ENCODE data around the gene FAM171A2. TPM values are rescaled to one million over a fixed set of nuclear protein-coding genes. Genes with fewer than 3 reads are reported as not detected.
"Not testable (repeated sequence)": the region's sequence is repeated elsewhere in the genome, so short reads cannot be mapped to it uniquely, and the experiment has no call there.

The FAM171A2 gene
- total RNA-seq, 1 donor from 2014 or later = 25.0 TPM

DNA sequence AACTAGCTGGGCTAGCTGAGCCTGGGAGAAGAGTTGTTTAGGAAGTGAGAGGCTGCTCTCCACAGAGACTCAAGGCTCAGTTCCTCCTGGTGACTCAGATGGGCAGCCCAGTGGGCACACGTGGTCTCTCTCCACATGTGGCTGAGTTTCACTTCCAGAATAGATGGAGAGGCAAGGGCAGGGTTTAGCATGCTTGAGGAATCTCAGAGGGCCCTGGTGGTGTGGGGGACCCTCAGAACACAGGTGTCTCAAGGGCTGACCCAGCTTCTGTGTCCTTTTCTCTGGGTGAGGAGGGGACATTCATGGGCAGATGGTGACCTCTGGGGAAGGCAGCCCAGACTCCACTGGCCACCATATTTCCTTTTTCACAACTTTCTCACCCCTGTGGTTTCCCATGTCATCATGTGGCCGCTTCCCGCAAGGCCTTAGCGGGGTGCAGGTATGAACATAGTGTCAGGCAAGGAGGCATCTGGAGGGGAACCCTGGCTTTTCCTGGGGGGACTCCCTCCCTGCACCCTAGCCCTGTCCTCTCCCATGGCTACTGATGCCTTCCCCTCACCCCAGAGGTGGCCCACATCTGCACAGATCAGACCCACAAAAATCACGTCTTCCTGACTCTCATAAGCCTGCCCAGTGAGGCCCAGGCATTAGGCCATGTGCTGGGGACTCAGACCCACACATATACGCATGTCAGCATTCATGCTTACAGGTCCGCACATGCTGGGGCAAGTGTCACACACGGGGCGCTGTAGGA is 15.2 kb downstream of the FAM171A2 start:
- no peak for DNase-seq (ENCODE audit: extremely low read depth, low read depth, low spot score)

GRCh38 chr17:44347206-44348055 is 16.2 kb downstream of the FAM171A2 start:
- not testable (repeated sequence) for DNase-seq (ENCODE audit: extremely low read depth, low read depth, low spot score)

DNA sequence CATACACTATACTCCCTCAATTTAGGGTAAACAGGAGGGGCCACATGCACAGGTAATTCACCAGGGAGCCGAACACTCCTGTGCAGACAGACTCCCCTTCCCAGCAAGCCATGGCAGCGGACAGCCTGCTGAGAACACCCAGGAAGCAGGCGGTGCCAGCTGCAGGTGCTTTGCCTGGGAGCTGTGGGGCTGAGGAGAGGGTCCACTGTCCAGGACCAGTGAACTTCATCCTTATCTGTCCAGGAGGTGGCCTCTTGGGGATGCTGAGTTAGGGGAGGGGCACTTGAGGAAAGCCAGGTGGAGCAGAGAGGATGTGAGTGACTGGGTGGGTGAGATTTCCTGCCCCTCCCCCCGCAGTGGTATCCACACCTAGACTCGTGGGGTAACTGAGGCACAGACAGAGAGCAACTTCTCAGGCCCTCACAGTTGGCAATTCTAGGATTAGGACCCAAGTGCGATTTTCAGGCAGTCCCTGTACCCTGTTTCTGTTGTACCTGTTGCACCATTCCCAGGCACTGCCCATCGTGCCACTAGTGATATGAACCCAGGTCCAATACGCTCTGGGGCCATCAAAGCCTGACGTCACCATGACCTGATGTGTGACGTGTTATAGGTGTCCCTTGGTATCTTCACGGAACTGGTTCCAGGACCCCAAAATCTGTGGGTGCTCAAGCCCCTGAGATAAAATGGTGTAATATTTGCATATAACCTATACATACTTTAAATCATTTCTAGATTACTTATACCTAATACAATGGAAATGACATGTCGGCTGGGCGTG is 17.4 kb downstream of the FAM171A2 start:
- no peak for DNase-seq (ENCODE audit: extremely low read depth, low read depth, low spot score)

GRCh38 chr17:44345454-44346026 is 18.1 kb downstream of the FAM171A2 start:
- DNase-seq (ENCODE audit: extremely low read depth, low read depth, low spot score) = no peak

DNA sequence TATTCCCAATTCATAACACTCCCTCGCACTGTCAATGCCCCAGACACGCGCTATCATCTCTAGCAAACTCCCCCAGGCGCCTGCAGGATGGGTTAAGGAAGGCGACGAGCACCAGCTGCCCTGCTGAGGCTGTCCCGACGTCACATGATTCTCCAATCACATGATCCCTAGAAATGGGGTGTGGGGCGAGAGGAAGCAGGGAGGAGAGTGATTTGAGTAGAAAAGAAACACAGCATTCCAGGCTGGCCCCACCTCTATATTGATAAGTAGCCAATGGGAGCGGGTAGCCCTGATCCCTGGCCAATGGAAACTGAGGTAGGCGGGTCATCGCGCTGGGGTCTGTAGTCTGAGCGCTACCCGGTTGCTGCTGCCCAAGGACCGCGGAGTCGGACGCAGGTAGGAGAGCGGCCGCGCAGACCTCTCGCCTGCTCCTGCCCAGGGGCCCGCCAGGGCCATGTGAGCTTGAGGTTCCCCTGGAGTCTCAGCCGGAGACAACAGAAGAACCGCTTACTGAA is 18.7 kb downstream of the FAM171A2 start, which contains the start of gene GRN:
Gene GRN (plus strand): TSS at position 364 of the 515 bp plus-strand sequence. CDS start 3,863 bp downstream, outside the sequence.
- peak; percentile 90 for DNase-seq (ENCODE audit: extremely low read depth, low read depth, low spot score)

DNA sequence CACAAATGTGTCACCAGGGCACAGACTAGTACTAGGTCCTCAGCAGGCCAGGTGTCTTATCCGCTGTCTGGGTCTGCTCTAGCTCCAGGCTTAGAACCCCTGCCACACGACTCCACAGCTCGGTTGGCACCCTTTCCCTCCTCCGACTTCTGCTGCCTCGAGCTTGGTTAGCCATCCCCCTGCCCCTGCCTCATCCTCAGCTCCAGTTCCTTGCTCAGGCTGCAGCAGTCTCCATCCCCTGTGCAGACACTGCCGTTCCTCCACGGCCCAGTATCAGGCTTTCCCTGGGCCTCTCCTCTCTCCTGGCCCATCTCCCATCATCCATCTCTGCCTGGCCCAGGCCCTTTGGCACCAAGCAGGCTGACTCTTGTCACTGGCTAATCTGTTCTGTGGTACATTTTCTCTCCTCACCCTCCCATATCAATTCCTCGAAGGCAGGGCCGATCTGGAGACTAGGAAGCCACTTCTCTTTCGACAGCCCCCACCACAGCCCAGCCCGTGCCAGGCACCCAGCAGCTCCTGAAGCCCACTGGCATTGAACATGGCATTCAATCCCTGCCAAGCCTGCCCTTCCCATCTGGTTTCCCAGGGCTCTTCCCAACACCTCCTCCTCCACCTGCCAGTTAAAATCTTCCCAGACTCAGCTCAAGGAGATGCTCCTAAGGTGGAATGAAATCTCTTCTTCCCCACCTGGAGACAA is 20.0 kb downstream of the FAM171A2 start:
- DNase-seq (ENCODE audit: extremely low read depth, low read depth, low spot score) = no peak

DNA sequence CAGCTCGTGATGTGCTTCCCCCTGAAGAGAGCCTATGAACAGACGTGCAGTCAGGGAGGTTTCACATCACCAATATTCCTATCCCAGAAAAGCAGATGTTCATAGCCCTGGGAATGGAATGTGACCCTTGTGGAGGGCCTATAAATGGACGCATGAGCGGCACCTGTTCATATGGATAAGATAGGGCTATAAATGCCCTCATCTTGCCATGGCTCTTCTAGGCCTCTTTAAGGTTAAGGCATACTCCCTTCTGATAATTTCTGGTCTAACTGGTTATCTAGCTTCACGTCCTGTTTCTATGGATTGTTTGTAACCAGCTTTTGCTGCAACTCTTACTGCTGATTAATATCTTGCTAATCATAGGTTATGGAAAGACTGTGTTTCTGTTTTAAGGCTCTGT is 23.1 kb downstream of the FAM171A2 start:
- DNase-seq (ENCODE audit: extremely low read depth, low read depth, low spot score) = not testable (repeated sequence)

- no peak for DNase-seq (ENCODE audit: extremely low read depth, low read depth, low spot score)
Observed at GRCh38 chr17:44338702-44339101, 25.0 kb downstream of the FAM171A2 start.

DNA sequence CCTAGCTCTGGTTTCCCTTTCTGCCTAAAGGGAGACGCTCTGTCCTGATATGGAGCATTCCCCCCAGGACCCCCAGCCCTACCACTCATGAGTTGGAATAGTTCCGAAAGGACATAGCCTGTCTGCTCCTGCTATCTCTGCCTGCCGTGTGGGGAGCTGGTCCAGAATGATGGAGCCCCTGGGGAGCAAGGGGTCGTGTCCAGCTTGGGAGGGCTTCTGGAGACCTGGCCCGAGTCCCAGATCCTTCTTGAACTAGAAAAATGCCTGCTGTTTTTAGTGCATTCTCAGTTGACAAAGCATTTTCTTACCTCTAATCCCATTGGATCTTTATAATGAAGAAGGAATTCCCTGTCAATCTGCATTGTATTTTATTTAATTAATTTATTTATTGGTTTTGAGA is 27.7 kb downstream of the FAM171A2 start:
- DNase-seq (ENCODE audit: extremely low read depth, low read depth, low spot score) = no peak

- no peak for DNase-seq (ENCODE audit: extremely low read depth, low read depth, low spot score)
Observed at GRCh38 chr17:44335564-44335963, 28.1 kb downstream of the FAM171A2 start.

DNA sequence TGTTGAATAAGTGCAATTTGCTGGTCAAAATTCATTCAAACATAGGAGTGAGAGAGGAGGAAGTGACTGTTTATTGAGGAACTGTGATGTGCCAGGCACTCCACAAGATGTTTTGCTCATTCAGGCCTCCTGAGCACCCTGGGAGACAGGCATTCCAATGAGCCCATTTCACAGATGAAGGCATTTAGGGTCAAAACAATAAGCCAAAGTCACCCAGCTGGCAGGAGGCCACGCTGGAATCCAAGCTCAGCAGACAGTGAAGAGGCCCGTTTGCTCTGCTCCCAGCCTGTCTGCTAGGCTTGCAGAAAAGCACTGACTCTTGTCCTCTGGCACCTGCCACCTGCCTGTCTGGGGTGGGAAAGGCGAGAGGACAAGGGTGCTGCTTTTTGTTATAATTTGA is 28.9 kb downstream of the FAM171A2 start:
- no peak for DNase-seq (ENCODE audit: extremely low read depth, low read depth, low spot score)

DNA sequence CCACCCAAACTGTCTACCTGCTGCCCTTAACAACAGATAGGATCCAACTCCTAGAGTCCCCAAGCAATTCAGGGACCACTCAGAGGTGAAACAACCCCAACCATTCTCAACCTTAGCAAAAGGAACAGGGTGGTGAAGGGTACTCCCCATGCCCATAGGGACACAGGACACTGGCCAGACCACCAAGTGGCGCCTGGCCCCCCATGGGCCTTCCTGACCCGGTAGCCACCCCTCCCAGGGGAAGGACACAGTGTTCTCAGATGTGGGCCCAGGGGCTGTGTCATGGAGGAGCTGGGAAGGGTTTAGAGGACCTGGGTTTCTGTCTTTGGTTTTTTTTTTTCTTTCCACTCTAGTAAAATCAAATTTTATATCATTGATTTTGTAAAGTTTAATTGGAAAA is 29.3 kb downstream of the FAM171A2 start:
- no peak for DNase-seq (ENCODE audit: extremely low read depth, low read depth, low spot score)

GRCh38 chr17:44333371-44333770 is 30.3 kb downstream of the FAM171A2 start:
- DNase-seq (ENCODE audit: extremely low read depth, low read depth, low spot score) = no peak

- DNase-seq (ENCODE audit: extremely low read depth, low read depth, low spot score) = no peak
Observed at GRCh38 chr17:44331249-44331760, 32.3 kb downstream of the FAM171A2 start.

DNA sequence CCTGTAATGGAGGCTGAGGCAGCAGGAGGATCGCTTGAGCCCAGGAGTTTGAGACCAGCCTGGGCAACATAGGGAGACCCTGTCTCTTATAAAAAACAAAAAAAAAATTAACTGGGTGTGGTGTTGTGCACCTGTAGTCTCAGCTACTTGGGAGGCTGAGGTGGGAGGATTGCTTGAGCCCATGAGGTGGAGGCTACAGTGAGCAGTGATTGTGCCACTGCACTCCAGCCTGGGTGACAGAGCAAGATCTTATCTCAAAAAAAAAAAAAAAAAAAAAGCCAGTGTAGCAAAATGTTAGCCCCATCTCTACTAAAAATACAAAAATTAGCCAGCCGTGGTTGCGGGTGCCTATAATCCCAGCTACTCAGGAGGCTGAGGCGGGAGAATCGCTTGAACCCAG is 33.4 kb downstream of the FAM171A2 start:
- DNase-seq (ENCODE audit: extremely low read depth, low read depth, low spot score) = not testable (repeated sequence)

DNA sequence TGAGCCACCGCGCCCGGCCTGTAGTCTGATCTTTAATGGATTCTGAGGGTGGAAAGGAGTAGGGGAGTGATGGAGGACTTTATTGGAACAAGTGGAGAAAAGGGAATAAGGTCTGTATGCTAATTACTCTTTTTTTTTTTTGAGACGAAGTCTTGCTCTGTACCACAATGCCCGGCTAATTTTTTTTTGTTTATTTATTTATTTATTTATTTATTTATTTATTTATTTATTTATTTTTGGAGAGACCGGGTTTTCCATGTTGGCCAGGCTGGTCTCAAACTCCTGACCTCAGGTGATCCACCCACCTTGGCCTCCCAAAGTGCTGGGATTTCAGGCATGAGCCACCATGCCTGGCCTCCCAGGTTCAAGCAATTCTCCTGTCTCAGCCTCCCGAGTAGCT is 34.1 kb downstream of the FAM171A2 start:
- DNase-seq (ENCODE audit: extremely low read depth, low read depth, low spot score) = not testable (repeated sequence)

- no peak for DNase-seq (ENCODE audit: extremely low read depth, low read depth, low spot score)
Observed at GRCh38 chr17:44327715-44328449, 35.8 kb downstream of the FAM171A2 start.

DNA sequence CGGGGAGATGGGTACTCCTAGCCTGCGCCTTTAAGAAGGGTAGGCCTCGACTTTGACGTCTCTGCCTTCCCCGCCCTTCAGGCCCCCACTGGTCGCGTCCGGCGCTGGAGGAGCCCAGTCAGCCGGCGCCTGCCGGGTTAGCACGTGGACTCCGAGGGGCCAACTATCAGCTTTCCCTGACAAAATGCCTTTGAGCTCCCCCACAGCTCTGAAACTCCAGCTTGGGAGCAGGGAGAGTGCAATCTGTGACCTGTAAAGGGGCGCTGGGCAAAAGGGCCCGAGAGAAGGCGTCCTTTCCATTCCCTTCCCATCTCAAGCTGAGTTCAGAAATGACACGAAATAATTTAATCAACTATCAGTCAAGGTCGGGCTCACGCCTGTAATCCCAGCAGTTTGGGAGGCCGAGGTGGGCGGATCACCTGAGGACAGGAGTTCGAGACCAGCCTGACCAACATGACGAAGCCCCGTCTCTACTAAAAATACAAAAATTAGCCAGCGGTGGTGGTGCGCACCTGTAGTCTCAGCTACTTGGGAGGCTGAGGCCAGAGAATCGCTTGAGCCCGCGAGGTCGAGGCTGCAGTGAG is 36.7 kb downstream of the FAM171A2 start:
- no peak for DNase-seq (ENCODE audit: extremely low read depth, low read depth, low spot score)

Measured in glomerular endothelial cell (primary cell).